ENCODE data around the gene PHLPP1.

DNA sequence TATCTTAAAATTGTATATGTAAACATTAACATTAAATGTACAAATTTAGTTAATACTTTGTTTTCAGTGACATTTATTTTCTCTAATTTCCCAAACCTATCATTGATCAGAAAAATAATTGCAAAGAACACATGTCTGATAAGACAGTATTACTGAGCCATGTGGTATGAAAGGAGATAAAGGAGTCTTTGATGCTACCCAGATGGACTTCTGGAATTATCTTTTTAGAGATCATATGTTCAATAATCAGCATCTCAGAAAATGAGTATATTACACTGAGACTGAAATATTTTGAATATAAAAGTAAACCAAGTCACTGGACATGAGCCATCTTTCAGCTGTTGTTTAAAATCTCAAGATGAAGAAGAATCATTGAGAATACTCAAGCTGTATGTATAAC lies 153.3 kb downstream of the PHLPP1 start:
- TF ChIP-seq, protein P1, sequence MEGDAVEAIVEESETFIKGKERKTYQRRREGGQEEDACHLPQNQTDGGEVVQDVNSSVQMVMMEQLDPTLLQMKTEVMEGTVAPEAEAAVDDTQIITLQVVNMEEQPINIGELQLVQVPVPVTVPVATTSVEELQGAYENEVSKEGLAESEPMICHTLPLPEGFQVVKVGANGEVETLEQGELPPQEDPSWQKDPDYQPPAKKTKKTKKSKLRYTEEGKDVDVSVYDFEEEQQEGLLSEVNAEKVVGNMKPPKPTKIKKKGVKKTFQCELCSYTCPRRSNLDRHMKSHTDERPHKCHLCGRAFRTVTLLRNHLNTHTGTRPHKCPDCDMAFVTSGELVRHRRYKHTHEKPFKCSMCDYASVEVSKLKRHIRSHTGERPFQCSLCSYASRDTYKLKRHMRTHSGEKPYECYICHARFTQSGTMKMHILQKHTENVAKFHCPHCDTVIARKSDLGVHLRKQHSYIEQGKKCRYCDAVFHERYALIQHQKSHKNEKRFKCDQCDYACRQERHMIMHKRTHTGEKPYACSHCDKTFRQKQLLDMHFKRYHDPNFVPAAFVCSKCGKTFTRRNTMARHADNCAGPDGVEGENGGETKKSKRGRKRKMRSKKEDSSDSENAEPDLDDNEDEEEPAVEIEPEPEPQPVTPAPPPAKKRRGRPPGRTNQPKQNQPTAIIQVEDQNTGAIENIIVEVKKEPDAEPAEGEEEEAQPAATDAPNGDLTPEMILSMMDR (IDR thresholded peaks at IDR 0.05; ENCODE audit: low read length): no peak
- TF ChIP-seq EZH2 (optimal IDR thresholded peaks at IDR 0.05; ENCODE audit: low read depth, low read length): no peak
